Liver (tissue), 9 donors: ENCODE measurements around the gene SOX21. TPM values are rescaled to one million over a fixed set of nuclear protein-coding genes. Genes with fewer than 3 reads are reported as not detected.

Experiments used
- DNase-seq: peaks from one replicate; pipeline ENCODE4 v3.0.0-alpha.2; 2017; ENCODE audit warnings: low spot score
- H3K27ac ChIP-seq, 2 donors: one replicate each; pipeline ENCODE4 v1.7.0; 2013; ENCODE audit warnings: inconsistent platforms in 2 of 2, low read length in 2 of 2, control low read depth in 1 of 2, low read depth in 1 of 2, mild to moderate bottlenecking in 1 of 2
- H3K27me3 ChIP-seq, 4 donors: one replicate each; pipeline versions ENCODE4 v1.6.1 to v1.7.0; 2013; ENCODE audit warnings: low read length in 3 of 4, inconsistent platforms in 1 of 4, mild to moderate bottlenecking in 1 of 4, moderate library complexity in 1 of 4; ENCODE audit not compliant: control insufficient read depth in 4 of 4, insufficient read depth in 4 of 4
- H3K36me3 ChIP-seq, 4 donors: one replicate each; pipeline versions ENCODE4 v1.6.1 to v1.7.0; 2013; ENCODE audit warnings: low read length in 3 of 4, mild to moderate bottlenecking in 3 of 4, low read depth in 1 of 4, moderate library complexity in 1 of 4; ENCODE audit not compliant: control insufficient read depth in 4 of 4, insufficient read depth in 3 of 4
- H3K4me1 ChIP-seq, 4 donors: one replicate each; pipeline versions ENCODE4 v1.6.1 to v1.7.0; 2013; ENCODE audit warnings: low read length in 3 of 4, mild to moderate bottlenecking in 3 of 4, moderate library complexity in 1 of 4; ENCODE audit not compliant: control insufficient read depth in 4 of 4, insufficient read depth in 4 of 4
- H3K4me3 ChIP-seq, 3 donors: one replicate each; pipeline versions ENCODE4 v1.6.1 to v1.7.0; 2013; ENCODE audit warnings: low read length in 3 of 3, control low read depth in 1 of 3, low read depth in 1 of 3, mild to moderate bottlenecking in 1 of 3
- H3K9ac ChIP-seq, 2 donors: one replicate each; pipeline ENCODE4 v1.7.0; 2013; ENCODE audit warnings: low read length in 2 of 2, mild to moderate bottlenecking in 2 of 2, moderate library complexity in 2 of 2, control low read depth in 1 of 2, low read depth in 1 of 2
- H3K9me3 ChIP-seq, 4 donors: one replicate each; pipeline versions ENCODE4 v1.6.1 to v1.7.0; 2013; ENCODE audit warnings: low read length in 3 of 4; ENCODE audit not compliant: control insufficient read depth in 4 of 4
- ATF3 ChIP-seq: IDR thresholded peaks from 2 replicates; pipeline ENCODE4 v1.6.1; 2016; ENCODE audit warnings: antibody characterized with exemption
- EGR1 ChIP-seq, 2 donors: IDR thresholded peaks; 2 replicates each; pipeline ENCODE4 v1.6.1; 2016 to 2018; ENCODE audit warnings: antibody characterized with exemption in 2 of 2, low read depth in 2 of 2
- FOXA1 ChIP-seq: IDR thresholded peaks from 2 replicates; pipeline ENCODE4 v1.6.1; 2016; ENCODE audit warnings: antibody characterized with exemption
- FOXA2 ChIP-seq: IDR thresholded peaks from 2 replicates; pipeline ENCODE4 v1.6.1; 2016; ENCODE audit warnings: antibody characterized with exemption
- GABPA ChIP-seq, 2 donors: IDR thresholded peaks in 1 of 2; conservative IDR thresholded peaks in 1 of 2; 2 replicates each; pipeline ENCODE4 v1.6.1; 2016; ENCODE audit warnings: antibody characterized with exemption in 2 of 2, mild to moderate bottlenecking in 1 of 2, moderate library complexity in 1 of 2
- HNF4A ChIP-seq, 2 donors: conservative IDR thresholded peaks; 2 replicates each; pipeline ENCODE4 v1.6.1; 2016; ENCODE audit warnings: antibody characterized with exemption in 2 of 2, mild to moderate bottlenecking in 2 of 2
- HNF4G ChIP-seq: IDR thresholded peaks from 2 replicates; pipeline ENCODE4 v1.6.1; 2016; ENCODE audit warnings: antibody characterized with exemption
- JUND ChIP-seq, 2 donors: IDR thresholded peaks; 2 replicates each; pipeline ENCODE4 v1.6.1; 2016; ENCODE audit warnings: antibody characterized with exemption in 2 of 2
- MAX ChIP-seq: IDR thresholded peaks from 2 replicates; pipeline ENCODE4 v1.6.1; 2016; ENCODE audit warnings: antibody characterized with exemption
- NR2F2 ChIP-seq: IDR thresholded peaks from 2 replicates; pipeline ENCODE4 v1.6.1; 2016; ENCODE audit warnings: antibody characterized with exemption
- RAD21 ChIP-seq, 2 donors: IDR thresholded peaks; 2 replicates each; pipeline ENCODE4 v1.6.1; 2016; ENCODE audit warnings: antibody characterized with exemption in 2 of 2, mild to moderate bottlenecking in 2 of 2
- RXRA ChIP-seq, 2 donors: IDR thresholded peaks; 2 replicates each; pipeline ENCODE4 v1.6.1; 2017 to 2018; ENCODE audit warnings: antibody characterized with exemption in 2 of 2, mild to moderate bottlenecking in 1 of 2
- SP1 ChIP-seq: IDR thresholded peaks from 2 replicates; pipeline ENCODE4 v1.6.1; 2018; ENCODE audit warnings: antibody characterized with exemption, mild to moderate bottlenecking
- TAF1 ChIP-seq: conservative IDR thresholded peaks from 2 replicates; pipeline ENCODE4 v1.6.1; 2016; ENCODE audit warnings: antibody characterized with exemption, mild to moderate bottlenecking
- WGBS: extraction: QIAGEN DNeasy Blood & Tissue Kit; methylation state at CpG from one replicate; pipeline ENCODE4 v1.1.7; 2013; 5-methylcytosine and 5-hydroxymethylcytosine counted together
- polyA plus RNA-seq, 2 donors: library from polyadenylated mRNA; stranded (reverse) in 1 of 2; unstranded in 1 of 2; fragments of 200-250 nt in 1 of 2; fragments of >200 nt in 1 of 2; fragmentation: Nextera tagmentation in 1 of 2; extraction: Ambion mirVana in 1 of 2; gene quantifications; one replicate each; pipeline versions ENCODE4 v1.2.1 to v1.2.3, GENCODE V29; 2013 to 2015
- total RNA-seq, 2 donors: library from RNA; depleted of rRNA; stranded (reverse); fragments of >200 nt; gene quantifications; one replicate each; pipeline ENCODE4 v1.2.3, GENCODE V29; 2014
- TF ChIP-seq, protein P1 (sequence below): IDR thresholded peaks from 2 replicates; pipeline ENCODE4 v1.6.1; 2016; ENCODE audit warnings: antibody characterized with exemption
- TF ChIP-seq, protein P2 (sequence below): IDR thresholded peaks from 2 replicates; pipeline ENCODE4 v1.6.1; 2016; ENCODE audit warnings: antibody characterized with exemption, mild to moderate bottlenecking
- TF ChIP-seq, protein P3 (sequence below): fragments of 150-350 bp; IDR thresholded peaks from 2 replicates; pipeline ENCODE4 v1.5.1; 2017; ENCODE audit warnings: improper control_type of control experiment, low read depth, low read length; ENCODE audit not compliant: missing input control
- donor health status: healthy.
- donor health status: healthy.
- donor health status: healthy.
- donor health status: healthy.
- donor health status: healthy.

The SOX21 gene
- total and polyA plus RNA-seq, 4 donors, result not detected

GRCh38 chr13:94703271-94703670 is 9.1 kb downstream of the SOX21 start:
- peaks cover 10 to 39% (median 23%) of the 10 kb centered on the region in 4 donors for H3K27me3 ChIP-seq
- peaks cover 0 to 10% (median 3%) of the 10 kb centered on the region in 4 donors for H3K4me1 ChIP-seq
- 9% methylated on average over 17 of the region's 17 CpGs for WGBS
- no peak for DNase-seq
- H3K4me3 ChIP-seq, result no peak overlapping the region
- no peak overlapping the region for H3K9ac ChIP-seq
- TF ChIP-seq FOXA2 (no peak), JUND (IDR thresholded peaks at IDR 0.05) (no peak), GABPA (IDR thresholded peaks at IDR 0.05 in 1 of 2, conservative IDR thresholded peaks at IDR 0.05 in 1 of 2) (no peak), MAX (no peak), HNF4A (conservative IDR thresholded peaks at IDR 0.05) (no peak), HNF4G (no peak), EGR1 (IDR thresholded peaks at IDR 0.05; ENCODE audit: low read depth in 2 of 2) (no peak), SP1 (no peak), FOXA1 (no peak), RXRA (IDR thresholded peaks at IDR 0.05) (no peak), NR2F2 (no peak), RAD21 (IDR thresholded peaks at IDR 0.05) (no peak), ATF3 (no peak)
- TF ChIP-seq, protein P1, sequence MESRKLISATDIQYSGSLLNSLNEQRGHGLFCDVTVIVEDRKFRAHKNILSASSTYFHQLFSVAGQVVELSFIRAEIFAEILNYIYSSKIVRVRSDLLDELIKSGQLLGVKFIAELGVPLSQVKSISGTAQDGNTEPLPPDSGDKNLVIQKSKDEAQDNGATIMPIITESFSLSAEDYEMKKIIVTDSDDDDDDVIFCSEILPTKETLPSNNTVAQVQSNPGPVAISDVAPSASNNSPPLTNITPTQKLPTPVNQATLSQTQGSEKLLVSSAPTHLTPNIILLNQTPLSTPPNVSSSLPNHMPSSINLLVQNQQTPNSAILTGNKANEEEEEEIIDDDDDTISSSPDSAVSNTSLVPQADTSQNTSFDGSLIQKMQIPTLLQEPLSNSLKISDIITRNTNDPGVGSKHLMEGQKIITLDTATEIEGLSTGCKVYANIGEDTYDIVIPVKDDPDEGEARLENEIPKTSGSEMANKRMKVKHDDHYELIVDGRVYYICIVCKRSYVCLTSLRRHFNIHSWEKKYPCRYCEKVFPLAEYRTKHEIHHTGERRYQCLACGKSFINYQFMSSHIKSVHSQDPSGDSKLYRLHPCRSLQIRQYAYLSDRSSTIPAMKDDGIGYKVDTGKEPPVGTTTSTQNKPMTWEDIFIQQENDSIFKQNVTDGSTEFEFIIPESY, result no peak
- TF ChIP-seq, protein P2, sequence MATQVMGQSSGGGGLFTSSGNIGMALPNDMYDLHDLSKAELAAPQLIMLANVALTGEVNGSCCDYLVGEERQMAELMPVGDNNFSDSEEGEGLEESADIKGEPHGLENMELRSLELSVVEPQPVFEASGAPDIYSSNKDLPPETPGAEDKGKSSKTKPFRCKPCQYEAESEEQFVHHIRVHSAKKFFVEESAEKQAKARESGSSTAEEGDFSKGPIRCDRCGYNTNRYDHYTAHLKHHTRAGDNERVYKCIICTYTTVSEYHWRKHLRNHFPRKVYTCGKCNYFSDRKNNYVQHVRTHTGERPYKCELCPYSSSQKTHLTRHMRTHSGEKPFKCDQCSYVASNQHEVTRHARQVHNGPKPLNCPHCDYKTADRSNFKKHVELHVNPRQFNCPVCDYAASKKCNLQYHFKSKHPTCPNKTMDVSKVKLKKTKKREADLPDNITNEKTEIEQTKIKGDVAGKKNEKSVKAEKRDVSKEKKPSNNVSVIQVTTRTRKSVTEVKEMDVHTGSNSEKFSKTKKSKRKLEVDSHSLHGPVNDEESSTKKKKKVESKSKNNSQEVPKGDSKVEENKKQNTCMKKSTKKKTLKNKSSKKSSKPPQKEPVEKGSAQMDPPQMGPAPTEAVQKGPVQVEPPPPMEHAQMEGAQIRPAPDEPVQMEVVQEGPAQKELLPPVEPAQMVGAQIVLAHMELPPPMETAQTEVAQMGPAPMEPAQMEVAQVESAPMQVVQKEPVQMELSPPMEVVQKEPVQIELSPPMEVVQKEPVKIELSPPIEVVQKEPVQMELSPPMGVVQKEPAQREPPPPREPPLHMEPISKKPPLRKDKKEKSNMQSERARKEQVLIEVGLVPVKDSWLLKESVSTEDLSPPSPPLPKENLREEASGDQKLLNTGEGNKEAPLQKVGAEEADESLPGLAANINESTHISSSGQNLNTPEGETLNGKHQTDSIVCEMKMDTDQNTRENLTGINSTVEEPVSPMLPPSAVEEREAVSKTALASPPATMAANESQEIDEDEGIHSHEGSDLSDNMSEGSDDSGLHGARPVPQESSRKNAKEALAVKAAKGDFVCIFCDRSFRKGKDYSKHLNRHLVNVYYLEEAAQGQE, result no peak
- H3K9me3 ChIP-seq, result no peaks in the 10 kb centered on the region
- H3K27ac ChIP-seq, result no peak overlapping the region
- H3K36me3 ChIP-seq, result no peaks in the 10 kb centered on the region

- no peaks in the 10 kb centered on the region for H3K9me3 ChIP-seq
- TF ChIP-seq FOXA1, result no peak
- no peak for TF ChIP-seq FOXA2
- no peak for TF ChIP-seq JUND (IDR thresholded peaks at IDR 0.05)
- TF ChIP-seq, protein P2, result no peak
- TF ChIP-seq, protein P1, result no peak
- TF ChIP-seq, protein P3, sequence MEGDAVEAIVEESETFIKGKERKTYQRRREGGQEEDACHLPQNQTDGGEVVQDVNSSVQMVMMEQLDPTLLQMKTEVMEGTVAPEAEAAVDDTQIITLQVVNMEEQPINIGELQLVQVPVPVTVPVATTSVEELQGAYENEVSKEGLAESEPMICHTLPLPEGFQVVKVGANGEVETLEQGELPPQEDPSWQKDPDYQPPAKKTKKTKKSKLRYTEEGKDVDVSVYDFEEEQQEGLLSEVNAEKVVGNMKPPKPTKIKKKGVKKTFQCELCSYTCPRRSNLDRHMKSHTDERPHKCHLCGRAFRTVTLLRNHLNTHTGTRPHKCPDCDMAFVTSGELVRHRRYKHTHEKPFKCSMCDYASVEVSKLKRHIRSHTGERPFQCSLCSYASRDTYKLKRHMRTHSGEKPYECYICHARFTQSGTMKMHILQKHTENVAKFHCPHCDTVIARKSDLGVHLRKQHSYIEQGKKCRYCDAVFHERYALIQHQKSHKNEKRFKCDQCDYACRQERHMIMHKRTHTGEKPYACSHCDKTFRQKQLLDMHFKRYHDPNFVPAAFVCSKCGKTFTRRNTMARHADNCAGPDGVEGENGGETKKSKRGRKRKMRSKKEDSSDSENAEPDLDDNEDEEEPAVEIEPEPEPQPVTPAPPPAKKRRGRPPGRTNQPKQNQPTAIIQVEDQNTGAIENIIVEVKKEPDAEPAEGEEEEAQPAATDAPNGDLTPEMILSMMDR, result no peak
- no peak for TF ChIP-seq TAF1
- TF ChIP-seq SP1, result no peak
- TF ChIP-seq HNF4G, result no peak
Observed at GRCh38 chr13:94702181-94703041, 9.9 kb downstream of the SOX21 start.

More at GRCh38 chr13:94702181-94703041, 9.9 kb downstream of the SOX21 start:
- Histone ChIP-seq H3K27me3 (peaks cover 10 to 36% (median 22%) of the 10 kb centered on the region in 4 donors), H3K27ac (no peak overlapping the region), H3K9ac (no peak overlapping the region), H3K4me3 (no peak overlapping the region), H3K4me1 (peaks cover 0 to 8% (median 2%) of the 10 kb centered on the region in 4 donors), H3K36me3 (no peaks in the 10 kb centered on the region)
- DNase-seq, result no peak
- 5% methylated on average over 60 of the region's 60 CpGs for WGBS
